Nucleus accumbens (tissue), 56 donors: ENCODE data around the gene PITRM1.
A peak's percentile ranks its signal among the peaks of the same experiment; 100 is the strongest.

ENCODE experiments used
- DNase-seq, 56 donors: peaks; one replicate each; lab custom pipeline; 2025; lab: John Stamatoyannopoulos, UW

PITRM1 gene

DNA sequence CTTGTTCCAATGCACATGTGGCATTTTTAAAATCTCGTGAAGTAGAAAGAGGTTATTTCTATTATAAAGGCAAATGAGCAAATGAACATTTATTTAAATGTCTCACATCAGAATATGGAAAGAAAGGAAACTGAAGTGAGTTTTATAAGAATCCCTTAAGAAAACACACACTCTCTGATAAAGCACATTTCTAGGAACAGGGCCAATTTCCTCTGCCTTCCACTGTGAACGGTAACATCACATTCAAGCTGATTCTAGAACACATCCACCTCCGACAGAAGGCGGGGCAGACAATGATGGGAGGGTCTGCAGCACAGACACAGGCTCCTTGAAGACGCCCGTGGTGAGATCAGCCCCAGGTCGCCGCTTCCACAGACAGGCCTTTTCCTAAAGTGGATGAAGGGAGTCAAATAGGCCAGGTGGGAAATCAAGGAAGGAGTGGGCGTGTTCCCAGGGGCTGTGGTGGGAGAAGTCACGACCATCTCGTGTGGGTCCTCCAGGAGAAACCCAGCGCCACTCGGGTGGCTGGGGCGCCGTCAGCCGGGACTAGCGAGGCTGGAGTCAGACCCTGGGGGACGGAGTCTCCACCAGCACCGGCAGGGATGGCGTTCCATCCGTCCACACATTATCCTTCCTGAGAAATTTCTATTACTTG is 31.1 kb downstream of the PITRM1 start:
- DNase-seq = peak in 2 of 56 donors; percentile 23 to 38

GRCh38 chr10:3140280-3140679 is 32.3 kb downstream of the PITRM1 start:
- peak in 4 of 56 donors; percentile 7 to 32 (median 16) for DNase-seq

- no peak for DNase-seq
Observed at GRCh38 chr10:3139216-3139910, 33.2 kb downstream of the PITRM1 start.

GRCh38 chr10:3137958-3138726 is 34.4 kb downstream of the PITRM1 start:
- no peak for DNase-seq

DNA sequence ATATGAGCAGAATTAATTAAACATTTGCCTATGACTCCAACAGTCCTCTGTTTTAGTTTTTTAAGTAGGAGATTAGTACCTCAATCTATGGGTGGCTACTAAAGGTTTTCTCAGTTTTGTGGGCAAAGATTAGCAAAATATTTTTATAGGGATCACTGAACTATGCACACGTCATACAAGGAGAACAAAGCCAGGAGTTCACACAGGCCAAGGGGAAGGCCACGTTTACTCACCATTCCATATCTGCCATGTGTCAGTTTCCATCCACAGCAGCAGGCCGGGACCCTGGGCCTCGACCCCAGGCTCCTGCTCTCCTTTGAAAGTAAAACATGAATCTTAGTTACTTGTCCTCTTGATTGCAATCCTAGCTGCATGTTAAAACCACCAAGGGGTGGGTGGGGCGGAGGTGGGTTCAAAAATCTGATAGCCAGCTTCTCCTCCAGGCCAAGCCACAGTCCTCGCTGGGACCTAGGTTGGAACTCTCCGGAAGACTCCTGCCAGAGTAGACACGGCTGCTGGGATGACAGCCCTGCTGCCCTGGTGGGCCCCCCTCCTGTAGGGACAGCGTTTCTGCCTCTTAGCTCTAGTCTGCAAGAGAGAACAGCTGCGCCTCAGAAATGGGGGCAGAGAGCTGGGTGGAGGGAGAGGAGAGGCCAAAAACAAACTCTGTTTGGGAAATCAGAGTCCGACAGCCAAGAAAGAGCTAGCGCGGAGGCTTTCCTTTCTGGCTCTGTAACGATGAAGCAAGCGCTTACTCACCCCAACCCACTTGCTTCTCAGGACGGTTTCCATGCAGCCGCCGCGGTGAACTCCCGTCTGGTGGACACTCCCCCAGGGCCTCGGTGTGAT is 35.6 kb downstream of the PITRM1 start:
- DNase-seq = peak in 29 of 56 donors; percentile 10 to 62 (median 30)

- DNase-seq = peak in 12 of 56 donors; percentile 9 to 38 (median 23)
Observed at GRCh38 chr10:3136336-3136735, 36.2 kb downstream of the PITRM1 start.

DNA sequence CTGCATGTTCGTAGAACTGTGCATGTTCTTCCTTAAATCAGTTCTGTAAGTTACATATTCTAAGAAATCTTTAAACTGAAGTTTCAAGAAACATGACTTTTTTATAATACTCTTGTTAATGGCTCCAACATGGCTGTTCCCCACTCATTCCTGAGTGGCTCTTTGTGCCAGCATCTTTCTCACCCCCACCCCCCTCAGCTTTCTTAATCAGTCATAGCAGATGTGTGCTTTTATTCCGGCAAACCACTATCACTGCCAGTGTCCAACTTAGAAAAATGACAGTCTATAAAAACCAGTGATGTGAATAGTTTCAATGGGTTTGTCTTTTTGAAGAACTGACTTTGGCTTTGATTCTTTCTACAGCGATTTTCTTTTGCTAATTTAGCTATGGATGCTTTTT is 37.6 kb downstream of the PITRM1 start:
- DNase-seq = no peak

GRCh38 chr10:3133948-3134347 is 38.6 kb downstream of the PITRM1 start:
- DNase-seq = no peak

GRCh38 chr10:3132036-3133025 is 40.3 kb downstream of the PITRM1 start:
- no peak for DNase-seq

- peak in 1 of 56 donors; percentile 4 for DNase-seq
Observed at GRCh38 chr10:3131098-3131497, 41.5 kb downstream of the PITRM1 start.

GRCh38 chr10:3129581-3130340 is 42.8 kb downstream of the PITRM1 start:
- DNase-seq = no peak

DNA sequence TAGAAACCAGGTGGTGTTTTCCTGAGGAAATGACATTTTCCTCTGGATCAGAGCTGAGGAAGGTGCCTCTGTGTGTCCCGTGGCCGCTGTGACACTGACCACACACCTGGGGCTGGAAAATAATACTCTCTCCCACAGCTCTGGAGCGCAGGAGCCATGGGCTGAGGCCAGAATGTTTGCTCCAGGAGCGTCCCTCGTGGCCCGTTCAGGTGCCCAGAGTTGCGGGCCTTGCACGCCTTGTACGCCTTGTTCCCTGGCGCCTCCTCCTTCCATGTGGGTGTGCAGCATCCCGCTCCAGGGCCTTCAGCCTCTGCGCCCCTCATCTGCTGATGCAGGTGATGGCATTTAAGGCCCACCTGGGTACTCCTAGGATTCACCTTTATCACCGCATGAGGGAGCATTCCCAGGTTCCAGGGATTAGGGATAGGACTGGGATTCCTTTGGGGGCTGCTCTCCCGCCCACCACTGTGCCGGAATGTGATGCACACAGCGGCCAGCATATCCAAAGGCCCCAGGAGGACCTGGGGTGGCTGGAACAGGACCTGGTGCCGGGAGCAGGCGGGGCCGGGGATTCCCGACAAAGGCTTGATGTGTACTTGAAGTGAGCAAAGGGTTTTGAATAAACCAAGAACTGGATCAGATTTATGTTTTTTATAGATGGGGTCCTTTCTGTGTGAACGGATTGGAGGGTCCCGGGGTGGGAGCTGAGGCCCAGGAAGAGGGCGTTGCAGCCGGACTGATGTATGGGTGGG is 44.0 kb downstream of the PITRM1 start:
- no peak for DNase-seq

DNA sequence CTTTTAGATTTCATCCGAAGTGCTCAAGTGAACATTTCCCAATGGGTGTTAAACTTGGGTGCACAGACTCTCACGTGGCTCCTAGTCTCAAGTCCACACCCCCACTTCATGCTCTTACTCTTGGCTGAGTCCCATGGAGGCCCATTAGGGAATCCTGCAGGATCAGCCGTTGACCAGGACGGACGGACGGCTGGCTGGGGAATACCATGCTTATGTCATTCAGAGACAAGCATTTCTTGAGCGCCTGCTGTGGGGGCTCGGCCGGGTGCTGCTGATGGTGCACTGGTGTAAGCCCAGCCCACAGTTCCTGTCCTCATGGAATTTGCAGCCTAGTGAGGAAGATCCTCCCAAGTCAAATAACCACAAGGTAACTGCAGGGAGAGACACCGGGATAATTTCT is 44.7 kb downstream of the PITRM1 start:
- DNase-seq = no peak

- peak in 16 of 56 donors; percentile 9 to 64 (median 30) for DNase-seq
Observed at GRCh38 chr10:3126741-3127346, 45.7 kb downstream of the PITRM1 start.

GRCh38 chr10:3126249-3126648 is 46.3 kb downstream of the PITRM1 start:
- no peak for DNase-seq

DNA sequence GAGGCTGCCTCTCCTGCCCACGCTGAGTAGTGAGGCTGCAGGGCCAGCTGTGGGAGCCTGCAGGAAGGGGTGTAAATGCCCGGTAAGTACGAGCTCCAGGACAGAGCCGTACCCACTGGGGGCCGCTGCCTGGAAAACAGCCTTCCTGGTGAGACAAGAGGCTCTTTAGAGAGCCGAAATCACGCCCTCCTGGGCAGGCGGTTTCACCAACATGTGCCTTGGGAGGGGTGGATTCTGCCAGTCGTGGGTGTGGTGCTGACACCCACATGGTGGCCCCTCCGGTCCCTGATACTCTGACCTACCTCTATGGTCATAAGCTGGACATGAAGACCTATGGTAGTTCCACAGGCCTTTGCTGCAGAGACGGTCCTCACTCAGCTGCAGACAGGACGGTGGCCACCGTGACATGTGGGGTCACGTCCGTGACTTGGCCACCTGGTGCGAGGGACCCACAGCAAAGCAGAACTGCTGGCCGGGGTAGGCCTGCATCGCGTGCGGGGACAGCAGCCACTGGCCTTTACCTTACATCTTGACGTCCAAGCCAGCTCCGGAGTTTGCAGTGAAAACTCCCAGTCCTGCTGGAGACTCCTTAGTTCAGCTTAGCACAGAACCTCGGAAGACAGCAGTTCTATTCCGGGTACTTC is 46.9 kb downstream of the PITRM1 start:
- no peak for DNase-seq
